Ovary (tissue), 3 donors: ENCODE results near the gene RNF152.
"Not testable (repeated sequence)": the region's sequence is repeated elsewhere in the genome, so short reads cannot be mapped to it uniquely, and the experiment has no call there.

Experiments
- CTCF ChIP-seq, 3 donors: fragments of 450-650 bp in 2 of 3; fragments of 200-600 bp in 1 of 3; IDR thresholded peaks; one replicate each; pipeline versions ENCODE4 v1.5.1 to v1.8.0; 2016 to 2022; ENCODE audit warnings: antibody characterized with exemption in 3 of 3, mild to moderate bottlenecking in 1 of 3
- POLR2A ChIP-seq: fragments of 450-650 bp; IDR thresholded peaks from one replicate; pipeline ENCODE4 v1.6.1; 2017; ENCODE audit warnings: antibody characterized with exemption, mild to moderate bottlenecking, moderate library complexity
- donor health status: DM: no; HTN: no; CAD: no.

- not testable (repeated sequence) for TF ChIP-seq POLR2A; CTCF (IDR thresholded peaks at IDR 0.05)
Observed at GRCh38 chr18:61776201-61776600, 116.6 kb downstream of the RNF152 start.
